ENCODE results near the gene ABCC3.

The ABCC3 gene

GRCh38 chr17:50649042-50649908 lies 14.6 kb downstream of the ABCC3 start:
- no peak for DNase-seq

GRCh38 chr17:50651661-50652060 lies 17.0 kb downstream of the ABCC3 start:
- DNase-seq = no peak

DNA sequence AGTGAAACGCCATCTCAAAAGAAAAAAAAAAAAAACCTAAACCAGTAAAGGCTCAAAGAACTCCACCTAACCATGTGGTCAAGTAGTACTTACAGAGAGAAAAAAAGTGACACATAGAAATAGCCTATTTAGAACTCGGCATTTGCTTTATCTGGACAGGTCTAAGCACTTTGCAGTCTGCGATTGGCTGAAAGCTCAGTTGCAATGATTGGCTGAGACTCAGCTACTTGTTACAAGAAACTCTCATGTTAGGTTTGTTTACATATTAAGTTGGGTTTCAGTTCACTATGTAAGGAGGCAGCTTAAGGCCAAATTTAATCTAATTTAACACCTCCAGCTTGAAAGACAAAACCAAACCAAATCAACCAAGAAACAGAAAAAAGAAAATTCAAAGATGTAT lies 19.1 kb downstream of the ABCC3 start:
- DNase-seq = no peak

- DNase-seq = no peak
These were observed 21.8 kb downstream of the ABCC3 start for GRCh38 chr17:50656509-50656908.

DNA sequence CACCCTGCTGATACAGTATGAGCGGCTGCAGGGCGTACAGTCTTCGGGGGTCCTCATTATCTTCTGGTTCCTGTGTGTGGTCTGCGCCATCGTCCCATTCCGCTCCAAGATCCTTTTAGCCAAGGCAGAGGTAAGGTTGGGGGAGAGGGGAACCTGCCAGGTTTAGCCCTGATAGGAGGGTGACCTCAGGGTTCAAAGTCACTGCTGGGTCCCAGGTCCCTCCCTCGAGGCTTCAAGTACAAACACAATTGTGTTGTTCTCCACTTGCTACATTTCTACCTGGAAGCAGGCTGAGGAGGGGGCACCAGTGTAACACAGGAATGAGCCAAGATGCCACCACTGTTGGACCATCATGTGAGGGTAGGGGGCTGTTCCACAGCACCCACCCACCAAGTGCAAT lies 22.4 kb downstream of the ABCC3 start:
- DNase-seq = no peak

DNA sequence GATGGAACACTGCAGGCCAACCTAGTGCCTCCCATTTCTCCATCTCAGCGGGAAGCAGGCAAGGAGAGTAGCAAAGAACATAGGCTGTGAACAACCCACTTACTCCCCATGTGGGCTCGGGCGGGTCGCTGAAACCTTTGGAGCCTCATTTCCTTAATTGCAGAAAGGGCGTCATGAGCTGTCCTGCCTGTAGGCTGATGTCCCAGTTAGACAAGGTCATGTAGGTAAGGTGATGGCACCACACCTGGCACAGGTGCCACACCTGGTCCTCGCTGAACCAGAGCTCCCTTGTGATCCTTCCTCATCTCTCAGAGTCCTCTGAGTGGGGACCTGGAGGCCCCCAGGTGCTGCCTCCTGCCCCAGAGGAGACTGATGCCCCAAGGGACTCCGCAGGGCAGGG lies 22.9 kb downstream of the ABCC3 start:
- no peak for DNase-seq

DNA sequence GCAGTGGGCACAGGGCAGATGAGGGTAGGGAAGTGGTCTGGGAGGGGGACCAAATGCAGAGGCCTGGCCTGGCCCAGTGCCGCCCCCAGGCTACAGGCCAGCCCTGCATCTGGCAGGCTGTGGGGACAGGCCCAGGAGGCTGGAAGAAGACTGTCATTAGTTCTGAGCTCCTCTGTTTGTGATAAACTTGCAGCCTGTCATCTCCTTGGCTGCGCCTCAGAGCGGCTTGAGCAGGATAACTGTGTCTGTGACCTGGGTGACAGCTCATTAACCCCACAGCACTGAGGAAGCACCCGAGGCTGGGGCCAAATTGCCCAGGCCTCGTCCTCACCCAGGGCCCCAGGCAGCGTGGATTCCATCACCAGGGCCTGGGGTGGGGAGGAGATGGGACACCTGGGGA lies 23.9 kb downstream of the ABCC3 start:
- DNase-seq = no peak

- DNase-seq = no peak
These were observed 24.5 kb downstream of the ABCC3 start for GRCh38 chr17:50659179-50659578.

DNA sequence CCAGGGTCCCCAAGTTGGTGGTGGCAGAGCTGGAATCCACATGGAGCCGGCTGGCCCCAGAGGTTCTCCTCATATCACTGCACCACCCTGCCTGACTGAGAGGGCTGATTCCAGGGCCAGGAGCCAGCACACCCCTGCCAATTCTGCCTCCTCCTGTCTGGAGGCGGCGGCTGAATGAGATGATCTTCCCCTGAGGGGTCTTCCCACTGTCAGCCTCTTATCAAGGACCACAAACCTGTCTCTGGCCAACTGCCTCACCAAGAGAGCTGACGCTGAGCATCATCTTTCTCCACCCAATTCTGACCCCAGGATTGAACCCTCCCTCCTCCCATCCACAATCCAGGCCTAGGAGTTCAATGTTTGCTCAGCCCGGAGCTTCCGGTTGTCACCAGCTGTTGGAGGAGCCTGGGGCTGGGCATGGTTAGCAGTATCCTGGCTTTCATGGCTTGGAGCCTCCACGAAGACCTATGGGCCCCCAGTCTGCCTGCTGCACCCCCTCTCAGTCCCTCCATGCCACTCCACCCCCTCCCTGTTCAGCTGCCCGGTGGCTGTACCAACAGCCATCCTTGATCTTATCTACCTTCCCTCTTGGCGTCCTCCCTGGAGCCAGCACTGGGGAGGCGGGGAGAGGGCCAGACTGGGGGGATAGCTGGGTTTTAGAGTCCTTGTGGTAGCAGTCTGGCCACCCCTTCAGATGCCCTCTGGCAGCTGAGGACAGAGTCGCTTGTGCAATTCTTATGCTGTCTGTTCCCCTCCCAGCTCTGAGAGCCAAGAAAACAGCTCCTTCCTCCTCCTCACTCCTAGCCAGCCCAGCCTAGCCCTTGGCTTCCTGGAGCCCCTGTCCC lies 25.6 kb downstream of the ABCC3 start:
- DNase-seq = no peak

DNA sequence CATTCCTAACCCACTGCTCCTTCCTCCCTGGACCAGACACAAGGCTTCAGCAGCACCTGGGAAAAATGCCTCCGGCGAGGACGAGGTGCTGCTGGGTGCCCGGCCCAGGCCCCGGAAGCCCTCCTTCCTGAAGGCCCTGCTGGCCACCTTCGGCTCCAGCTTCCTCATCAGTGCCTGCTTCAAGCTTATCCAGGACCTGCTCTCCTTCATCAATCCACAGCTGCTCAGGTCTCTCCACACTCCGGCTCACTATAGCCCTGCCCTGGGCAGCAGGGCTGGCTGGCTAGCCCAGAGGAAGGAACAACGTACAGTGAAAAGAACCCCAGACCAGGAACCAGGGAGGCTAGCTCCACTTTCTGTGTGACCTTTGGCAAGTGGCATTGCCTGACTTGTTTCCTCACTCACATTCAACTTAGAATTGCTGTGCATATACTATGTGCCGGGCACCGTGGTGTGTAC lies 26.2 kb downstream of the ABCC3 start:
- DNase-seq = no peak

DNA sequence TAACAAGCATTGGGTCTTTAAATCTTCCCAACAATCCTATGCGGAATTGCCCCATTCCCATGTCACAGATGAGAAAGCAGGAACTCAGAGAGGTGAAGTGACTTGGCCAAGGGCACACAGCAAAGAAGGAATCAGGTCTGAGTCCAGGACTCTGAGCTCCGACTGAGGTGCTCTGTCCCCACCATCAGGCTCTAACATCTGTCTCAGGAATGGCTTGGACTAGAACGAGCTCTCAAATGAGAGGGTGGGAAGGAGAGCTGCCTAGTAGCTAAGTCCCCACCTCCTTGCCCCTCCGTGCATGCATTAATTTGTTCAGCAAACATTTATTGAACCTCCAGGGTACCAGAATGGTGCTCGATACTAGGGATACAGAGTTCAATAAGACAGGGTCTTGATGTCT lies 26.7 kb downstream of the ABCC3 start:
- no peak for DNase-seq

GRCh38 chr17:50661795-50662391 lies 27.2 kb downstream of the ABCC3 start:
- no peak for DNase-seq

DNA sequence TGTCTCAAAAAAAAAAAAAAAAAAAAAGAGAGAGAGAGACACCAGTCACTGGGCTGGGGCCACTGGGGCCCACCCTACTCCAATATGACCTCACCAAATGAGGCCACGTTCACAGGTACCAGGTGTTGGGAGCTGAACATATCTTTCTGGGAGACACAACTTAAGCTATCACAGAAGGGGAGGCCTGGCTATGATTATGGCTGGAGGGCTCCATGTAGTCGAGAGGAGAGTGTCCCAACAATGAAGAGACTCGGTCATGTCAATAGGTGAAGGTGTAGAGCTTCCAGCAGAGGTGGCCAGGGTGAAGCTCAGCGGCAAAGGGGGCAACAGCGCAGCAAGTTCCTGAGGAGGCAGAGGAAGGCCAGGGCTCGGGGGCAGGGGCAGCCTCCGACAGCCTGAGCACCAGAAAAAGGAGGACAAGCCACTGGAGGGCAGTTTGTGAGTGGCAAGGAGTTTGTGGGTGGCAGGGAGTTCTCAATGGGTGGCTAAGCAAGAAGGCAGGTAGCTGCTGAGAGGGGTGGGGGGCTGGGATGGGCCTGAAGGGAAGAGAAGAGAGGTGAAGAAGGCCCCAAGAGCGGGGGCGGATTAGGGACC lies 28.0 kb downstream of the ABCC3 start:
- DNase-seq = no peak

DNA sequence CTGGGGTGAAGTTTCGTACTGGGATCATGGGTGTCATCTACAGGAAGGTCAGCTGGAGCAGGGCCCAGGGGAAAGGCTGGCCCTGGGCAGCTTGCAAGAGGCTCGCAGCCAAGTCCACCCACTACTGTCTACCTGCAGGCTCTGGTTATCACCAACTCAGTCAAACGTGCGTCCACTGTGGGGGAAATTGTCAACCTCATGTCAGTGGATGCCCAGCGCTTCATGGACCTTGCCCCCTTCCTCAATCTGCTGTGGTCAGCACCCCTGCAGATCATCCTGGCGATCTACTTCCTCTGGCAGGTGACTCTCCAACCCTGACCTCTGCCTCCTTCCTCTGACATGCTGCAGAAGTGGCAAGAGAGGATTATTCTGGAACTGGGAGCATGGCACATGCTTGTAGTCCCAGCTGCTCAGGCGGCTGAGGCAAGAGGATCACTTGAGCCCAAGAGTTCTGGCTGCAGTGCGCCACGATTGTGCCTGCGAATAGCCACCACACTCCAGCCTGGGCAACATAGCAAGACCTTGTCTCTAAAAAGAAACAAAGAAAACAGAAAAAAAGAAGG lies 29.2 kb downstream of the ABCC3 start:
- no peak for DNase-seq

DNA sequence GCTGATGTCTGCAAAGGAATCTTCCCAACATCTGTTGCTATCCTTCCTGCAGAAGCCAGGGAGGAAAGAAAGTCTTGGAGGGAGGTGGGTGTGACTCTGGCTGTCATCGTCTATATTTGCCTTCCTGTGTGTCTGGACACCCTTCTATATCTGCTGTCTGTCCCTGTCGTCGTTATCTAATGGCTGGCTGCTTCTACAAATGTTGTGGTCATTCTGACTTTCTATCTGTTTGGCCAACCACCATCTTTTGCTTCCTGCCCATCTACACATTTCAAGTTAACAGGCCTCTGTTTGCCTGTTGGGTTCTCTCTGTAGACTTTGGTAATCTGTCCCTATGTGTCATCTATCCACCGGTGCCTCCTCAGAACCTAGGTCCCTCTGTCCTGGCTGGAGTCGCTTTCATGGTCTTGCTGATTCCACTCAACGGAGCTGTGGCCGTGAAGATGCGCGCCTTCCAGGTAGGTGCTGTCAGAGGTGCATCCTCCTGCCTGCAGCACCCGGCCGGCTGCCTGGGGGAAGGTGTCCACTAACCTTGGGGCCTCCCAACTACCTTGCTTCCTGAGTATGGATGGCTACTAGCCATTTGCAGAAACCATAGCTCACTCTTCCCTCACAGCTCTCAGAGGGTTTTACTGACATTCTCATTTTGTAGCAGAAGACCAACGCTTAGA lies 30.2 kb downstream of the ABCC3 start:
- DNase-seq = no peak

GRCh38 chr17:50665838-50666237 lies 31.2 kb downstream of the ABCC3 start:
- DNase-seq = no peak

GRCh38 chr17:50666316-50666715 lies 31.6 kb downstream of the ABCC3 start:
- DNase-seq = no peak

GRCh38 chr17:50667259-50668024 lies 32.8 kb downstream of the ABCC3 start:
- no peak for DNase-seq

- no peak for DNase-seq
These were observed 33.5 kb downstream of the ABCC3 start for GRCh38 chr17:50668025-50668837.

- DNase-seq = no peak
These were observed 34.3 kb downstream of the ABCC3 start for GRCh38 chr17:50668838-50669581.
